ENCODE data around the gene RTP2. TPM values are rescaled to one million over a fixed set of nuclear protein-coding genes. Genes with fewer than 3 reads are reported as not detected.

RTP2 gene
- total and polyA plus RNA-seq, 2 of the 4 experiments (the other 2 are of a cell fraction), result not detected

DNA sequence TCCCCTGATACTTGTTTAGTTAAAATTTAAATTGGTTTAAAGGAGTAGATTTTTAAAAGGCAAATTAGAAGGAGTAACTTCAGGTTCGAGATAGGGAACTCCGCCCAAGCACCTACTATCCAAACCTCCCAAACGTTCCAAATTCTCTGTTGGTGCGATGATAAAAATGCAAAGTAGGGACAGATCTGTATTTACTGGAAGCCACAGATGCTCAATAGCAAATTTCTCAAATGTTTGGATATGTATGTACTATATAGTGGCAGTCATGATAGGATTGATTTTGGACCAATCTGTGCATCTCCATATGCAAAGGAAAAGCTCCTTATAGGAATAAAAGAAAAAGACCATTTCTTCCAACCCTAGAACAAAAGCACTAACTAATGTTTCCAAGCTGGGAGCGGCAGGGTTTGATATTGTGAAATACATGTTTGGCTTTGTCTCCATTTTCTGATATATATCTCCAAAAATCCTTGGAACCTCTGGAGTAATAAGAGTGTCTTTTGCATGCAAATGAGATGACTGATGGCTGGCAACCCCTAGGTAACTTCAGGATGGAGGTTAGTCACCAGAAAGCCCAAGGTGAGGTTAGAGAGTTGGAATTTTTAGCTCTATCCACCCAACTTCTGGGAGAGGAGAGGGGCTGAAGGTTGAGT, 15.6 kb downstream of the RTP2 start:
- no peaks in the 10 kb centered on the region for H3K36me3 ChIP-seq (ENCODE audit: control insufficient read depth, insufficient read depth, low read length)
- H3K56ac ChIP-seq (ENCODE audit: extremely low read depth, insufficient read depth, low read length), result no peak overlapping the region
- no peak overlapping the region for H3K4me2 ChIP-seq (ENCODE audit: low read depth, low read length)
- TF ChIP-seq MXI1 (IDR thresholded peaks at IDR 0.05; ENCODE audit: borderline replicate concordance, low read depth, low read length) (no peak), CEBPB (IDR thresholded peaks at IDR 0.05; ENCODE audit: low read depth, low read length) (peak; percentile 58; the same call in 1 of the 2 replicates)
- H2BK5ac ChIP-seq (ENCODE audit: low read depth, low read length, poor library complexity, severe bottlenecking), result no peak overlapping the region
- WGBS, 2 experiments (ENCODE audit: extremely low coverage in 2 of 2, insufficient read length in 1 of 2), result no CpG with 5 or more reads among the region's 5 CpGs
- H3K14ac ChIP-seq (replicated peaks; ENCODE audit: low read depth, low read length), result no peak overlapping the region
- no peak overlapping the region for H3K27ac ChIP-seq (ENCODE audit: insufficient read depth, low read length)
- no peak overlapping the region for H4K91ac ChIP-seq (ENCODE audit: insufficient read depth, low read depth, low read length)
- DNase-seq, result no peak
- H2BK120ac ChIP-seq (ENCODE audit: low read depth, low read length), result no peak overlapping the region
- H3K4me1 ChIP-seq (ENCODE audit: control insufficient read depth, insufficient read depth, low read length), result no peaks in the 10 kb centered on the region
- no peaks in the 10 kb centered on the region for H3K9me1 ChIP-seq (ENCODE audit: insufficient read depth, low read length)
- no peak overlapping the region for H2AK5ac ChIP-seq (ENCODE audit: low read depth, low read length)
- POLR2A ChIA-PET (ENCODE audit: unreplicated experiment), result no interaction called here
- no peak overlapping the region for H2BK20ac ChIP-seq (ENCODE audit: low read depth, low read length)
- no peak overlapping the region for H3K18ac ChIP-seq (ENCODE audit: low read depth, low read length)
- no peak overlapping the region for H2AFZ ChIP-seq (replicated peaks; ENCODE audit: low read length, poor library complexity)
- CTCF ChIA-PET, result interaction anchor here (1.0 to 1.5 kb wide), 3 partner anchors 12 to 367 kb away, joined by 3 to 7 read pairs (median 3); no protein-coding TSS in a partner anchor
- peaks cover 14% of the 10 kb centered on the region for H3K27me3 ChIP-seq (ENCODE audit: control insufficient read depth, insufficient read depth, low read length)
- dilution Hi-C loops (cut with HindIII; ENCODE audit: low sequenced_read_pairs, unreplicated experiment), result loop anchor here (25.0 kb wide), 2 partner anchors 374 to 474 kb away; no protein-coding TSS in a partner anchor
- intact Hi-C loops (cut with micrococcal nuclease), result no loop called here
- in situ Hi-C loops (cut with MboI; ENCODE audit: low sequenced_read_pairs), result no loop called here
- no peak overlapping the region for H4K8ac ChIP-seq (ENCODE audit: low read depth in 2 of 2, low read length in 2 of 2)
- H3K4me3 ChIP-seq (ENCODE audit: insufficient read depth, low read depth, low read length), result no peak overlapping the region
- H2BK15ac ChIP-seq (ENCODE audit: low read depth, low read length), result no peak overlapping the region
- BruUV-seq (replicated peaks), result no TSS peak
- peaks cover 7% of the 10 kb centered on the region; the same call in 1 of the 2 replicates for H3K9me3 ChIP-seq (ENCODE audit: control insufficient read depth, insufficient read depth, low read length)
- H3K79me1 ChIP-seq (ENCODE audit: low read depth in 1 of 2, low read length in 2 of 2), result no peaks in the 10 kb centered on the region
- H4K20me1 ChIP-seq (ENCODE audit: insufficient read depth, low read length), result no peaks in the 10 kb centered on the region
- ATAC-seq (ENCODE audit: low read depth), result no peak
- H2AK9ac ChIP-seq (replicated peaks; ENCODE audit: low read depth, low read length, poor library complexity), result no peak overlapping the region
- H3K9ac ChIP-seq (ENCODE audit: low read depth, low read length), result no peak overlapping the region
- H3K4ac ChIP-seq (ENCODE audit: low read depth, low read length), result no peak overlapping the region
- no peak overlapping the region for H3K23ac ChIP-seq (ENCODE audit: low read depth, low read length)
- H4K5ac ChIP-seq (ENCODE audit: low read depth, low read length), result no peak overlapping the region
